ENCODE data around the gene KIAA1614.

Gene KIAA1614

GRCh38 chr1:180934563-180934962 lies 21.9 kb downstream of the KIAA1614 start:
- no peak overlapping the region for H3K27ac ChIP-seq
- no peaks in the 10 kb centered on the region for H3K79me2 ChIP-seq (ENCODE audit: insufficient read depth, low read depth)
- H3K4me1 ChIP-seq (ENCODE audit: low read depth, poor library complexity, severe bottlenecking): no peaks in the 10 kb centered on the region
- no peaks in the 10 kb centered on the region for H3K27me3 ChIP-seq (ENCODE audit: insufficient read depth, low read depth)
- no peaks in the 10 kb centered on the region for H3K36me3 ChIP-seq (ENCODE audit: insufficient read depth)
- H2AFZ ChIP-seq (ENCODE audit: low read depth): no peak overlapping the region
- H4K20me1 ChIP-seq (ENCODE audit: insufficient read depth): no peaks in the 10 kb centered on the region
- no peak overlapping the region for H3K4me2 ChIP-seq
- H3K4me3 ChIP-seq (IDR thresholded peaks at IDR 0.05; ENCODE audit: insufficient read depth, low read depth, low read length): no peak overlapping the region
- H3K9ac ChIP-seq: no peak overlapping the region
- no peak for TF ChIP-seq CTCF (conservative IDR thresholded peaks at IDR 0.05; ENCODE audit: low read depth, low read length)

GRCh38 chr1:180935326-180936109 lies 22.8 kb downstream of the KIAA1614 start:
- no peaks in the 10 kb centered on the region for H3K79me2 ChIP-seq (ENCODE audit: insufficient read depth, low read depth)
- no peak for TF ChIP-seq CTCF (conservative IDR thresholded peaks at IDR 0.05; ENCODE audit: low read depth, low read length)
- no peaks in the 10 kb centered on the region for H3K27me3 ChIP-seq (ENCODE audit: insufficient read depth, low read depth)
- H3K27ac ChIP-seq: no peak overlapping the region
- no peak overlapping the region for H2AFZ ChIP-seq (ENCODE audit: low read depth)
- no peak overlapping the region for H3K4me3 ChIP-seq (IDR thresholded peaks at IDR 0.05; ENCODE audit: insufficient read depth, low read depth, low read length)
- H3K36me3 ChIP-seq (ENCODE audit: insufficient read depth): no peaks in the 10 kb centered on the region
- no peaks in the 10 kb centered on the region for H3K4me1 ChIP-seq (ENCODE audit: low read depth, poor library complexity, severe bottlenecking)
- H4K20me1 ChIP-seq (ENCODE audit: insufficient read depth): no peaks in the 10 kb centered on the region
- no peak overlapping the region for H3K9ac ChIP-seq
- no peak overlapping the region for H3K4me2 ChIP-seq

- H3K4me1 ChIP-seq (ENCODE audit: low read depth, poor library complexity, severe bottlenecking): no peaks in the 10 kb centered on the region
- no peak overlapping the region for H3K4me2 ChIP-seq
- no peak overlapping the region for H3K27ac ChIP-seq
- no peaks in the 10 kb centered on the region for H3K27me3 ChIP-seq (ENCODE audit: insufficient read depth, low read depth)
- no peak overlapping the region for H3K4me3 ChIP-seq (IDR thresholded peaks at IDR 0.05; ENCODE audit: insufficient read depth, low read depth, low read length)
- H2AFZ ChIP-seq (ENCODE audit: low read depth): no peak overlapping the region
- H4K20me1 ChIP-seq (ENCODE audit: insufficient read depth): no peaks in the 10 kb centered on the region
- no peak for TF ChIP-seq CTCF (conservative IDR thresholded peaks at IDR 0.05; ENCODE audit: low read depth, low read length)
- no peaks in the 10 kb centered on the region for H3K79me2 ChIP-seq (ENCODE audit: insufficient read depth, low read depth)
- no peaks in the 10 kb centered on the region for H3K36me3 ChIP-seq (ENCODE audit: insufficient read depth)
- H3K9ac ChIP-seq: no peak overlapping the region
Measured at GRCh38 chr1:180936110-180937011, 23.7 kb downstream of the KIAA1614 start.

GRCh38 chr1:180937012-180937372 lies 24.3 kb downstream of the KIAA1614 start:
- Histone ChIP-seq H3K4me3 (IDR thresholded peaks at IDR 0.05; ENCODE audit: insufficient read depth, low read depth, low read length) (no peak overlapping the region), H3K9ac (no peak overlapping the region), H3K4me2 (no peak overlapping the region), H3K27me3 (ENCODE audit: insufficient read depth, low read depth) (no peaks in the 10 kb centered on the region), H3K36me3 (ENCODE audit: insufficient read depth) (no peaks in the 10 kb centered on the region), H2AFZ (ENCODE audit: low read depth) (no peak overlapping the region), H3K4me1 (ENCODE audit: low read depth, poor library complexity, severe bottlenecking) (no peaks in the 10 kb centered on the region), H3K79me2 (ENCODE audit: insufficient read depth, low read depth) (no peaks in the 10 kb centered on the region), H4K20me1 (ENCODE audit: insufficient read depth) (no peaks in the 10 kb centered on the region), H3K27ac (no peak overlapping the region)
- no peak for TF ChIP-seq CTCF (conservative IDR thresholded peaks at IDR 0.05; ENCODE audit: low read depth, low read length)

All from KMS-11 (cell line).